Stimulated activated CD8-positive, alpha-beta memory T cell treated with anti-CD3 and anti-CD28 coated beads, Interleukin-15, amount 100 ng/mL, for 4 hours (primary cell): Measurements from ENCODE around the gene SSH2.
"Not testable (repeated sequence)": the region's sequence is repeated elsewhere in the genome, so short reads cannot be mapped to it uniquely, and the experiment has no call there.

Experiments used
- DNase-seq, 2 donors: peaks; one replicate each; pipeline ENCODE4 v3.0.0-alpha.2; 2020; ENCODE audit warnings: low read depth in 2 of 2

The SSH2 gene

GRCh38 chr17:29709866-29710519 is 220.0 kb downstream of the SSH2 start:
- no peak for DNase-seq

- DNase-seq = no peak
Observed at GRCh38 chr17:29707212-29707571, 222.8 kb downstream of the SSH2 start.

- no peak for DNase-seq
Observed at GRCh38 chr17:29706045-29706431, 224.0 kb downstream of the SSH2 start.

GRCh38 chr17:29705386-29705785 is 224.6 kb downstream of the SSH2 start:
- DNase-seq = no peak

- DNase-seq = no peak
Observed at GRCh38 chr17:29699283-29699682, 230.7 kb downstream of the SSH2 start.

- DNase-seq = no peak
Observed at GRCh38 chr17:29698837-29699236, 231.2 kb downstream of the SSH2 start.

- no peak for DNase-seq
Observed at GRCh38 chr17:29698019-29698777, 231.8 kb downstream of the SSH2 start.

GRCh38 chr17:29697371-29697770 is 232.7 kb downstream of the SSH2 start:
- no peak for DNase-seq

- DNase-seq = no peak
Observed at GRCh38 chr17:29694918-29695563, 235.0 kb downstream of the SSH2 start.

- DNase-seq = no peak
Observed at GRCh38 chr17:29693751-29694150, 236.3 kb downstream of the SSH2 start.

- no peak for DNase-seq
Observed at GRCh38 chr17:29687596-29687995, 242.4 kb downstream of the SSH2 start.

GRCh38 chr17:29686993-29687590 is 242.9 kb downstream of the SSH2 start:
- no peak for DNase-seq

- DNase-seq = no peak
Observed at GRCh38 chr17:29683481-29683880, 246.5 kb downstream of the SSH2 start.

GRCh38 chr17:29682987-29683386 is 247.0 kb downstream of the SSH2 start:
- DNase-seq = no peak

- no peak for DNase-seq
Observed at GRCh38 chr17:29682054-29682453, 248.0 kb downstream of the SSH2 start.

- no peak for DNase-seq
Observed at GRCh38 chr17:29677824-29678223, 252.2 kb downstream of the SSH2 start.

GRCh38 chr17:29677221-29677791 is 252.7 kb downstream of the SSH2 start:
- DNase-seq = no peak

- DNase-seq = not testable (repeated sequence)
Observed at GRCh38 chr17:29675961-29676360, 254.1 kb downstream of the SSH2 start.

GRCh38 chr17:29674281-29674680 is 255.7 kb downstream of the SSH2 start:
- no peak for DNase-seq

- DNase-seq = no peak
Observed at GRCh38 chr17:29671661-29672060, 258.4 kb downstream of the SSH2 start.

GRCh38 chr17:29669266-29669665 is 260.8 kb downstream of the SSH2 start:
- DNase-seq = no peak

- no peak for DNase-seq
Observed at GRCh38 chr17:29667969-29668368, 262.1 kb downstream of the SSH2 start.
